Hematopoietic multipotent progenitor cell treated with erythropoietin and hydrocortisone succinate and interleukin-3 and kit ligand, for 6 days (in vitro differentiated cells): ENCODE measurements around the gene PHLPP1.

ENCODE experiments used
- DNase-seq: peaks from one replicate; pipeline ENCODE4 v3.0.0-alpha.2; 2015

PHLPP1 gene

GRCh38 chr18:62744076-62744968 lies 29.0 kb downstream of the PHLPP1 start:
- DNase-seq = no peak

- DNase-seq = peak; percentile 39
Measured at GRCh38 chr18:62745089-62745751, 29.9 kb downstream of the PHLPP1 start.

GRCh38 chr18:62749389-62749788 lies 34.0 kb downstream of the PHLPP1 start:
- DNase-seq = no peak

GRCh38 chr18:62751341-62751821 lies 36.0 kb downstream of the PHLPP1 start:
- DNase-seq = no peak

- DNase-seq = no peak
Measured at GRCh38 chr18:62751977-62752376, 36.6 kb downstream of the PHLPP1 start.

- no peak for DNase-seq
Measured at GRCh38 chr18:62754026-62754425, 38.7 kb downstream of the PHLPP1 start.

- no peak for DNase-seq
Measured at GRCh38 chr18:62755454-62755853, 40.1 kb downstream of the PHLPP1 start.

- DNase-seq = no peak
Measured at GRCh38 chr18:62755946-62756345, 40.6 kb downstream of the PHLPP1 start.

GRCh38 chr18:62757399-62758010 lies 42.2 kb downstream of the PHLPP1 start:
- DNase-seq = no peak

GRCh38 chr18:62758591-62758990 lies 43.2 kb downstream of the PHLPP1 start:
- no peak for DNase-seq

- no peak for DNase-seq
Measured at GRCh38 chr18:62759704-62760402, 44.5 kb downstream of the PHLPP1 start.

GRCh38 chr18:62760403-62760734 lies 45.0 kb downstream of the PHLPP1 start:
- DNase-seq = no peak

GRCh38 chr18:62763101-62763521 lies 47.8 kb downstream of the PHLPP1 start:
- DNase-seq = no peak

- DNase-seq = no peak
Measured at GRCh38 chr18:62766266-62766665, 50.9 kb downstream of the PHLPP1 start.

GRCh38 chr18:62767321-62767720 lies 52.0 kb downstream of the PHLPP1 start:
- DNase-seq = no peak

- DNase-seq = no peak
Measured at GRCh38 chr18:62767836-62768557, 52.7 kb downstream of the PHLPP1 start.

- no peak for DNase-seq
Measured at GRCh38 chr18:62768558-62768943, 53.2 kb downstream of the PHLPP1 start.

- no peak for DNase-seq
Measured at GRCh38 chr18:62769216-62769615, 53.9 kb downstream of the PHLPP1 start.

- no peak for DNase-seq
Measured at GRCh38 chr18:62771494-62772270, 56.3 kb downstream of the PHLPP1 start.

- no peak for DNase-seq
Measured at GRCh38 chr18:62772860-62773584, 57.7 kb downstream of the PHLPP1 start.

GRCh38 chr18:62773691-62774090 lies 58.4 kb downstream of the PHLPP1 start:
- DNase-seq = no peak
